Measurements from ENCODE around the gene CENPC.
"Not testable (repeated sequence)": the region's sequence is repeated elsewhere in the genome, so short reads cannot be mapped to it uniquely, and the experiment has no call there.

The CENPC gene

DNA sequence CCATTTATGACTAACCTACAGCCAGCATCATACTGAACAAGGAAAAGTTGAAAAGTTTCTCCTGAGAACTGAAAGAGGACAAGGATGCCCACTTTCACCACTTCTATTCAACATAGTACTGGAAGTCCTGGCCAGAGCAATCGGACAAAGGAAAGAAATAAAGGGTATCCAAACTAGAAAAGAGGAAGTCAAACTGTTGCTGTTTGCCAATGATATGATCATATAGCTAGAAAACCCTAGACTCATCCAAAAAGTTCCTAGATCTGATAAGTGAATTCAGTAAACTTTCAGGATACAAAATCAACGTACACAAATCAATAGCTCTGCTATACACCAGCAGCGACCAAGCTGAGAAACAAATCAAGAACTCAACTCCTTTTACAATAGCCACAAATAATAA, 64.5 kb downstream of the CENPC start:
- Mint-ChIP-seq H3K4me3 (no peak overlapping the region), H3K27me3 (ENCODE audit: low read depth) (no peaks in the 10 kb centered on the region), H3K9me3 (peaks cover 61% of the 10 kb centered on the region), H3K4me1 (ENCODE audit: low read depth) (peaks cover 9% of the 10 kb centered on the region), H3K27ac (no peak overlapping the region), H3K36me3 (ENCODE audit: low read depth) (peaks cover 88% of the 10 kb centered on the region)
- DNase-seq (ENCODE audit: low spot score), result no peak

GRCh38 chr4:67475155-67475554, 70.1 kb downstream of the CENPC start:
- Mint-ChIP-seq H3K27me3 (ENCODE audit: low read depth) (no peaks in the 10 kb centered on the region), H3K4me1 (ENCODE audit: low read depth) (peaks cover 8% of the 10 kb centered on the region), H3K4me3 (no peak overlapping the region), H3K27ac (no peak overlapping the region), H3K9me3 (peaks cover 39% of the 10 kb centered on the region), H3K36me3 (ENCODE audit: low read depth) (peaks cover 77% of the 10 kb centered on the region)
- no peak for DNase-seq (ENCODE audit: low spot score)

DNA sequence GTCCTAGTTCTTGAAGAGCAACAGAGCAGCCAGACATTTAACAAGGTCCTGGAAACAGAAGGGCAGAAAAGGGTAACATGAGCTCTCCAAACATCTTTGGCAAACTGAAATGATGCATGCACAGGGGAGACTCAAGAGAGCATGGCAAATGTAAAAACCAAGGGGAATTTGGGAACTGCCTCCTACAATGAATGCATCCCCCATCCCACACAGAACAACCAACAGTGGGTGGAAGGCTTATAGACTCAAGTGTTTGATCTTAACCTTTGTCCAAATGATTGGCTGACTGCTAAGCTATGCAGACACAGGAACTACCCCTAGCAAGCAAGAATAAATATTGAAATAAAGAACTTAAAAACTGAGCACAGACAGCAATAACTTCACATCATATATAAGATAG, 74.4 kb downstream of the CENPC start:
- DNase-seq (ENCODE audit: low spot score), result no peak
- Mint-ChIP-seq H3K9me3 (peaks cover under 1% of the 10 kb centered on the region), H3K27me3 (ENCODE audit: low read depth) (no peaks in the 10 kb centered on the region), H3K27ac (no peak overlapping the region), H3K4me3 (no peak overlapping the region), H3K4me1 (ENCODE audit: low read depth) (no peaks in the 10 kb centered on the region), H3K36me3 (ENCODE audit: low read depth) (peaks cover 53% of the 10 kb centered on the region)

DNA sequence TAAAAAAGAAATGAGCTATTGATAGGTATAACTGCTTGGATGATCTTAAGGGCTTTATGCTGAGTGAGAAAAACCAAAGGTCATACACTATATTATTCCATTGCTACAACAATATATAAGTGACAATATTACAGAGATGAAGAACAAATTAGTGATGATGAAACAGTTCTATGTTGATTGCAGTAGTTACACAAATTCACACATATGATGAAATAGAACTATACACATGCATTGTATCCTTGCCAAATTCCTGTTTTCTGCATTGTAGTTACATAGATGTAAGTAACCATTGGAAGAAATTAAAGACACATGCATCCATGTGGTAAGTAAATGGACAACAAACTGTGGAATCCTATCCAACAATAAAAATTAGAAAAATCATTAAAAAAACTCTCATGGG, 76.5 kb downstream of the CENPC start:
- no peak overlapping the region for H3K4me3 Mint-ChIP-seq
- H3K9me3 Mint-ChIP-seq, result no peaks in the 10 kb centered on the region
- DNase-seq (ENCODE audit: low spot score), result no peak
- peaks cover 40% of the 10 kb centered on the region for H3K36me3 Mint-ChIP-seq (ENCODE audit: low read depth)
- H3K27me3 Mint-ChIP-seq (ENCODE audit: low read depth), result no peaks in the 10 kb centered on the region
- H3K4me1 Mint-ChIP-seq (ENCODE audit: low read depth), result no peaks in the 10 kb centered on the region
- H3K27ac Mint-ChIP-seq, result no peak overlapping the region

DNA sequence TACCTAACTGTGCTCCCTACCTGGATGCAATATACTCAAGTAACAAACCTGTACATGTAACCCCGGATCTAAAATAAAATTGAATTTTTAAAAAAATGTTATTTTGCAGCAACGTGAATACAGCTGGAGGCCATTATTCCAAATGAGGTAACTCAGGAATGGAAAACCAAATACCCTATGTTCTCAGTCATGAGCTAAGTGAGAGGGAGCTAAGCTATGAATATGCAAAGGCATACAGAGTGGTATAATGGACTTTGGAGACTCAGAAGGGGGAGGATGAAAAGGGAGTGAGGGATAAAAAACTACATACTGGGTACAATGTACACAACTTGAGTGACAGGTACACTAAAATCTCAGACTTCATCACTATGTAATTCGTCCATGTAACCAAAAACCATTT, 78.6 kb downstream of the CENPC start:
- H3K36me3 Mint-ChIP-seq (ENCODE audit: low read depth), result peaks cover 32% of the 10 kb centered on the region
- H3K27me3 Mint-ChIP-seq (ENCODE audit: low read depth), result no peaks in the 10 kb centered on the region
- H3K27ac Mint-ChIP-seq, result no peak overlapping the region
- H3K4me1 Mint-ChIP-seq (ENCODE audit: low read depth), result no peaks in the 10 kb centered on the region
- no peak overlapping the region for H3K4me3 Mint-ChIP-seq
- DNase-seq (ENCODE audit: low spot score), result no peak
- no peaks in the 10 kb centered on the region for H3K9me3 Mint-ChIP-seq

DNA sequence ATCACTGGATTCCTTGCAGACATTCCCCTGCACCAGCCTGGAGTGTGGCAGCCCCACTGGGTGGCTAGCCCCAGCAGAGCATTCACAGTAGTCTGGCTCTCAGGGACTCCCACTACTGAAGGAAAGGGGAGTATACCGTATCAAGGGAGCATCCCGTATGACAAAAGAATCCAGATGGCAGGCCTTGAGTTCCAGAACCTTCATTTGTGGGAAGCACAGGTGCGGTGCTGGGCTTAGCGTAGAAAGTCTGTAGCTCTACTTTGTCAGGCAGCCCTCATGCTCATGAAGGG, 79.6 kb downstream of the CENPC start:
- Mint-ChIP-seq H3K27me3 (ENCODE audit: low read depth) (no peaks in the 10 kb centered on the region), H3K9me3 (no peaks in the 10 kb centered on the region), H3K27ac (no peak overlapping the region), H3K4me3 (no peak overlapping the region), H3K36me3 (ENCODE audit: low read depth) (peaks cover 25% of the 10 kb centered on the region), H3K4me1 (ENCODE audit: low read depth) (no peaks in the 10 kb centered on the region)
- no peak for DNase-seq (ENCODE audit: low spot score)

GRCh38 chr4:67465032-67465762, 80.1 kb downstream of the CENPC start:
- no peak for DNase-seq (ENCODE audit: low spot score)
- no peak overlapping the region for H3K4me3 Mint-ChIP-seq
- H3K27ac Mint-ChIP-seq, result no peak overlapping the region
- H3K36me3 Mint-ChIP-seq (ENCODE audit: low read depth), result peaks cover 22% of the 10 kb centered on the region
- H3K9me3 Mint-ChIP-seq, result no peaks in the 10 kb centered on the region
- no peaks in the 10 kb centered on the region for H3K27me3 Mint-ChIP-seq (ENCODE audit: low read depth)
- H3K4me1 Mint-ChIP-seq (ENCODE audit: low read depth), result no peaks in the 10 kb centered on the region

DNA sequence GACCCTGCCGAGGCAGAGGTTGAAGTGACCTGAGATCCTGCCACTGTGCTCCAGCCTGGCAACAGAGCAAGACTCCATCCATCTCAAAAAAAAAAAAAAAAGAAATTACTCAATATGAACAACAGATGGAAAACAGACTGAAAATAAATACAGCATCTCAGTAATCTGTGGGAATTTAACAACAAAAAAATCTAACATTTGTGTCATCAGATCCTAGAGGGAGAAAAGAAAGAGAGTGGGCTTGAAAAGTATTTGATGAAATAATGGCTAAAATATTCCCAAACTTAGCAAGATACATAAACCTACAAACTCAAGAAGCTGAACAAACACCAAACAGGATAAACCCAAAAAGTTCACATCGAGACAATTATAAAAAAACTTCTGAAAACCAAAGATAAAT, 84.7 kb downstream of the CENPC start:
- peaks cover 22% of the 10 kb centered on the region for H3K36me3 Mint-ChIP-seq (ENCODE audit: low read depth)
- H3K27ac Mint-ChIP-seq, result no peak overlapping the region
- H3K4me3 Mint-ChIP-seq, result no peak overlapping the region
- no peaks in the 10 kb centered on the region for H3K4me1 Mint-ChIP-seq (ENCODE audit: low read depth)
- no peaks in the 10 kb centered on the region for H3K27me3 Mint-ChIP-seq (ENCODE audit: low read depth)
- H3K9me3 Mint-ChIP-seq, result peaks cover 4% of the 10 kb centered on the region
- DNase-seq (ENCODE audit: low spot score), result no peak

DNA sequence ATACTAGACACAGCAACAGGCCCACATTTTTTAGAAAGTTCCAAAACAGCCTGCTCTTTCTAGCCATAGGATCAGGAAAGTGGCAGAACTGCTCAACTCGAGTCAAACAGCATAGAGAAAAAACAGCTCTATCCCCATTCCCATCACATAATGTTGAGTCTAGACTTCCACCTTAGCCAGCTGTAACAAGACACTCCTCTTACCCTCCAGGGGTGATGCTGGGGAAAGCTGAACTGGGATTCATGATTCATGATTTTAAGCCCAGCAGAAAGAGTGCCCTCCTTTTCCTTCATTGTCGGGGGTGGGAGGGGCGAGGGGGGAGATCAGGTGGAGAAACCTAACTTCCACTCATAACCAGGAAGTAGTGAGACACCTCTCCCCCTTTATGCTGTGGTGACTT, 86.1 kb downstream of the CENPC start:
- H3K27ac Mint-ChIP-seq, result no peak overlapping the region
- H3K27me3 Mint-ChIP-seq (ENCODE audit: low read depth), result no peaks in the 10 kb centered on the region
- peaks cover 4% of the 10 kb centered on the region for H3K9me3 Mint-ChIP-seq
- H3K36me3 Mint-ChIP-seq (ENCODE audit: low read depth), result peaks cover 27% of the 10 kb centered on the region
- H3K4me1 Mint-ChIP-seq (ENCODE audit: low read depth), result no peaks in the 10 kb centered on the region
- no peak overlapping the region for H3K4me3 Mint-ChIP-seq
- no peak for DNase-seq (ENCODE audit: low spot score)

- Mint-ChIP-seq H3K27me3 (ENCODE audit: low read depth) (no peaks in the 10 kb centered on the region), H3K27ac (no peak overlapping the region), H3K36me3 (ENCODE audit: low read depth) (peaks cover 41% of the 10 kb centered on the region), H3K9me3 (peaks cover 4% of the 10 kb centered on the region), H3K4me3 (no peak overlapping the region), H3K4me1 (ENCODE audit: low read depth) (peaks cover 2% of the 10 kb centered on the region)
- DNase-seq (ENCODE audit: low spot score), result no peak
Measured at GRCh38 chr4:67456577-67457196, 88.6 kb downstream of the CENPC start.

- not testable (repeated sequence) for DNase-seq (ENCODE audit: low spot score); H3K27ac Mint-ChIP-seq; H3K4me3 Mint-ChIP-seq; H3K27me3 Mint-ChIP-seq (ENCODE audit: low read depth); H3K4me1 Mint-ChIP-seq (ENCODE audit: low read depth)
- peaks cover 14% of the 10 kb centered on the region for H3K9me3 Mint-ChIP-seq
- peaks cover 37% of the 10 kb centered on the region for H3K36me3 Mint-ChIP-seq (ENCODE audit: low read depth)
Measured at GRCh38 chr4:67452846-67453205, 92.5 kb downstream of the CENPC start.

- Mint-ChIP-seq H3K4me3 (no peak overlapping the region), H3K36me3 (ENCODE audit: low read depth) (peaks cover 36% of the 10 kb centered on the region), H3K9me3 (peaks cover 15% of the 10 kb centered on the region), H3K27me3 (ENCODE audit: low read depth) (no peaks in the 10 kb centered on the region), H3K4me1 (ENCODE audit: low read depth) (peaks cover 2% of the 10 kb centered on the region), H3K27ac (no peak overlapping the region)
- DNase-seq (ENCODE audit: low spot score), result no peak
Measured at GRCh38 chr4:67452100-67452845, 93.0 kb downstream of the CENPC start.

DNA sequence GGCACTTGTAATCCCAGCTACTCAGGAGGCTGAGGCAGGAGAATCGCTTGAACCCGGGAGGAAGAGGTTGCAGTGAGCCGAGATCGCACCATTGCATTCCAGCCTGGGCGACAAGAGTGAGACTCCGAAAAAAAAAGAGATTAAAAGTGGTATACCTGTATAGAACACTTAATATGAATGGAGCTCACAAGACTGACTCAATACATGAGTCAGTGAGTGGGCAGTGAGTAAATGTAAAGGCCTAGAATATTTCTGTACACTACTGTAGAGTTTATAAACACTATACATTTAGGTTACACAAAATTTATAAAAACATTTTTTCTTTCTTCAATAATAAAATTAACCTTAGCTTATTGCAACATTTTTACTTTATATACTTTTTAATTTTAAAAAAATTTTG, 93.8 kb downstream of the CENPC start:
- peaks cover 16% of the 10 kb centered on the region for H3K9me3 Mint-ChIP-seq
- peaks cover 2% of the 10 kb centered on the region for H3K4me1 Mint-ChIP-seq (ENCODE audit: low read depth)
- no peak overlapping the region for H3K27ac Mint-ChIP-seq
- H3K27me3 Mint-ChIP-seq (ENCODE audit: low read depth), result no peaks in the 10 kb centered on the region
- peaks cover 34% of the 10 kb centered on the region for H3K36me3 Mint-ChIP-seq (ENCODE audit: low read depth)
- no peak overlapping the region for H3K4me3 Mint-ChIP-seq
- no peak for DNase-seq (ENCODE audit: low spot score)

DNA sequence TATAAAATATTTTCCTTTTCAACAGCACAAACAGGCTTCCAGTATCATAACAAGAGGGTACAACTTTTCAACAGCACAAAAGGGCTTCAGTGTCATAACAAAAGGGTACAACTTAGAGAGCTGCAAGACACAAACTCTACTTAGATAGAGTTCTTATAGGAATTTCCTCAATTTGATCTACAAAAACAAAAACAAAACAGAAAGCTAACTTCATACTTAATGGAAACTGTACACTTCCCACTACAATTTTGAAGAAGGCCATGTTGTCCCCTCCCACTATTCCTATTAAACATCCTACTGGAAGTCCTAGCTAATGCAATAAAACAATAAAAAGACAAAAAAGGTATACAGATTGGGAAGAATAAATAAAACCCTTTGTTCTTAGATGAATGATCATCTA, 96.7 kb downstream of the CENPC start:
- Mint-ChIP-seq H3K9me3 (peaks cover 16% of the 10 kb centered on the region), H3K4me3 (no peak overlapping the region), H3K27ac (no peak overlapping the region), H3K4me1 (ENCODE audit: low read depth) (peaks cover 2% of the 10 kb centered on the region), H3K27me3 (ENCODE audit: low read depth) (no peaks in the 10 kb centered on the region), H3K36me3 (ENCODE audit: low read depth) (peaks cover 24% of the 10 kb centered on the region)
- no peak for DNase-seq (ENCODE audit: low spot score)

Measured in T-helper 2 cell treated with Interferon-gamma antibody and Interleukin-4, amounts not matched to agents 5 μg/mL and 100 μg/mL, for 36 hours (primary cell).